C4-2B (cell line): ENCODE results near the gene GPD2.

ENCODE experiments used
- ZFX ChIP-seq: fragments of 450-650 bp; IDR thresholded peaks from 2 replicates; pipeline ENCODE4 v1.6.1; 2017
- TF ChIP-seq, protein P1 (sequence below): fragments of 450-650 bp; conservative IDR thresholded peaks from 2 replicates; pipeline ENCODE4 v1.5.1; 2017; ENCODE audit warnings: mild to moderate bottlenecking

DNA sequence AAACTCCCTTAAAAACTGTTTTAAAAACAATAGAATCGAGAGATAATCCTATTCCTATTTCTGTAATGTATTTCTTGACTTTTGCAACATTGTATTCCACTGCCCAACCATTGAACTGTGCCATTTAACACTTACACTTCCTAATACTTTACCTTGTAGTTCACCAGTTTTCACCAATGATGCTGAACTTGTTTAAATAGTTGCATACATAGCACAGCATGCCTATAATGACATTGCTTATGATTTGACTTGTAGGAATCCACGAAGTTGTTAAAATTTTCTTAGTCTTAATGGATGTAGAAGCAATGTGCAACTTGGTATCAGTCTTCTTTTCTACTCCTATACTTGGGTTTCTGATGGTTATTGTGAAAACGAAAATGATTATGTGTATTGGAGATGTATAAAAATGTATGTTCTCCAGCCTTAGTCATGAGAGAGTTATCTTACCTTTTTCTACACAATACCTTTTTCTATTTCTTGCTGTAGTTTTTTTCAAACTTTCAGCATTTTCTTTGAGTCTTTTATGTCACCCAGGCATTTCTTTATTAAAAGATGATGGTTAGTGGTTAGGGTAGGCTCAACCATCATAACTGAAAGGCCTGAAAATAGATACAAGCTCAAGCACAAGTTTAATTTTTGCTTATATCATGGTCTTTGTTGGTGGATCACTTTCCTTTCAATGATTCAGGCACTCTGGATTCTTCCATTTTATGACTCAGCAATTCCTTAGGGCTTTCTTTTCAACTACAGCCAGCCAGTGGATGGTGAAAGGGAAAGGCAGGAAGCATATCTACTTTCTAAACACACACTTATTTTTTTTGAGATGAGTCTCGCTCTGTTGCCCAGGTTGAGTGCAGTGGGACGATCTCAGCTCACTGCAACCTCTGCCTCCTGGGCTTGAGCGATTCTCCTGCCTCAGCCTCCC is 9.4 kb downstream of the GPD2 start:
- TF ChIP-seq, protein P1, sequence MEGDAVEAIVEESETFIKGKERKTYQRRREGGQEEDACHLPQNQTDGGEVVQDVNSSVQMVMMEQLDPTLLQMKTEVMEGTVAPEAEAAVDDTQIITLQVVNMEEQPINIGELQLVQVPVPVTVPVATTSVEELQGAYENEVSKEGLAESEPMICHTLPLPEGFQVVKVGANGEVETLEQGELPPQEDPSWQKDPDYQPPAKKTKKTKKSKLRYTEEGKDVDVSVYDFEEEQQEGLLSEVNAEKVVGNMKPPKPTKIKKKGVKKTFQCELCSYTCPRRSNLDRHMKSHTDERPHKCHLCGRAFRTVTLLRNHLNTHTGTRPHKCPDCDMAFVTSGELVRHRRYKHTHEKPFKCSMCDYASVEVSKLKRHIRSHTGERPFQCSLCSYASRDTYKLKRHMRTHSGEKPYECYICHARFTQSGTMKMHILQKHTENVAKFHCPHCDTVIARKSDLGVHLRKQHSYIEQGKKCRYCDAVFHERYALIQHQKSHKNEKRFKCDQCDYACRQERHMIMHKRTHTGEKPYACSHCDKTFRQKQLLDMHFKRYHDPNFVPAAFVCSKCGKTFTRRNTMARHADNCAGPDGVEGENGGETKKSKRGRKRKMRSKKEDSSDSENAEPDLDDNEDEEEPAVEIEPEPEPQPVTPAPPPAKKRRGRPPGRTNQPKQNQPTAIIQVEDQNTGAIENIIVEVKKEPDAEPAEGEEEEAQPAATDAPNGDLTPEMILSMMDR: no peak
- TF ChIP-seq ZFX: no peak
